SK-N-SH treated with all-trans-retinoic acid at 6 μM for 48 hours (cell line): ENCODE results near the gene DHX58.

Experiments
- GLIS3 ChIP-seq: fragments of 250-450 bp; sonication (Bioruptor Pico); IDR thresholded peaks from 2 replicates; pipeline ENCODE4 v1.5.0; 2020; ENCODE audit warnings: mild to moderate bottlenecking, moderate library complexity
- PPARA ChIP-seq: fragments of 250-450 bp; sonication (Bioruptor Pico); IDR thresholded peaks from 2 replicates; pipeline ENCODE4 v1.5.0; 2020; ENCODE audit warnings: mild to moderate bottlenecking, borderline replicate concordance
- RARB ChIP-seq: fragments of 250-450 bp; sonication (Bioruptor Pico); IDR thresholded peaks from 2 replicates; pipeline ENCODE4 v1.8.0; 2021; ENCODE audit warnings: mild to moderate bottlenecking, moderate library complexity
- ZFP3 ChIP-seq: fragments of 250-450 bp; sonication (Bioruptor Pico); IDR thresholded peaks from 2 replicates; pipeline ENCODE4 v1.5.0; 2020; ENCODE audit warnings: mild to moderate bottlenecking, moderate library complexity
- ZFP30 ChIP-seq: fragments of 450-650 bp; formaldehyde crosslinking; IDR thresholded peaks from 2 replicates; pipeline ENCODE4 v1.5.0; 2022; ENCODE audit warnings: mild to moderate bottlenecking, moderate library complexity
- TF ChIP-seq, protein P1 (sequence below): fragments of 250-450 bp; sonication (Bioruptor Pico); IDR thresholded peaks from 2 replicates; pipeline ENCODE4 v1.8.0; 2020; ENCODE audit warnings: mild to moderate bottlenecking, moderate library complexity, borderline replicate concordance
- TF ChIP-seq, protein P2 (sequence below): fragments of 250-450 bp; sonication (Bioruptor Pico); IDR thresholded peaks from 2 replicates; pipeline ENCODE4 v1.5.1; 2020; ENCODE audit warnings: low read depth, mild to moderate bottlenecking, moderate library complexity

DNA sequence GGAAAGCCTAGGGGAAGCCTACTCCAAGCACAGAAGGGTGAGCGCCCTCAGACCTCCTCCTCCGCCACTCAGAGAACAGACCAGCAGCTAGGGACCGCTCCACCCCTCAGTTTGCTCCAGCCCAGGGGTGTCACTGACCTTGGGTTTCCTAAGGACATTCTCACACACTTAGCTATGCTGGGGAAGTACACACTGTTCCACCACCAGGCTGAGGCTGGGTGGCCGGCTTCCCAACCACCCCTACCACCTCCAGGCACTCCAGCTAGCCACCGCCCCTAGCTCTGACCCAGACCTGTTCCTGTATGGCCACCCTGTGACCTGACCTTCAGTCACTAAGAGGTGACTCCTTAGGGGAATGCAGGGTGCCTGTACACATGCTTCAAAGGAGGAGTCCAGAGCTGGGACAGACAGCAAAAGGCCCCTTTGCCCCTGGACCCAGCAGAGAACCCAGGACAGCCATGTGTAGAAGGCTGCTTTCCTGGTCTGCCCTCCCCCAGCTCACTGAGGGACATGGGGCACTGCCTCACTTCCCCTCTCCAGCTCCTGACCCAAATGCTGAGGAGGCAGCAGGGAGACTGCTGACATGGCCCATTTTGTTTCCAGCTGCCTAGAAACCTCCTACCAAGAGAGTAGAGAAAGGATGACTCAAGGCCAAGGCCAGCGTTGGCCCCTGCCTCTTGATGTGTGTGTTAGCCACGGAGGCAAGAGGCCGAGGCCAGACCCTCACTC lies 16.8 kb upstream of the DHX58 start:
- TF ChIP-seq, protein P1, sequence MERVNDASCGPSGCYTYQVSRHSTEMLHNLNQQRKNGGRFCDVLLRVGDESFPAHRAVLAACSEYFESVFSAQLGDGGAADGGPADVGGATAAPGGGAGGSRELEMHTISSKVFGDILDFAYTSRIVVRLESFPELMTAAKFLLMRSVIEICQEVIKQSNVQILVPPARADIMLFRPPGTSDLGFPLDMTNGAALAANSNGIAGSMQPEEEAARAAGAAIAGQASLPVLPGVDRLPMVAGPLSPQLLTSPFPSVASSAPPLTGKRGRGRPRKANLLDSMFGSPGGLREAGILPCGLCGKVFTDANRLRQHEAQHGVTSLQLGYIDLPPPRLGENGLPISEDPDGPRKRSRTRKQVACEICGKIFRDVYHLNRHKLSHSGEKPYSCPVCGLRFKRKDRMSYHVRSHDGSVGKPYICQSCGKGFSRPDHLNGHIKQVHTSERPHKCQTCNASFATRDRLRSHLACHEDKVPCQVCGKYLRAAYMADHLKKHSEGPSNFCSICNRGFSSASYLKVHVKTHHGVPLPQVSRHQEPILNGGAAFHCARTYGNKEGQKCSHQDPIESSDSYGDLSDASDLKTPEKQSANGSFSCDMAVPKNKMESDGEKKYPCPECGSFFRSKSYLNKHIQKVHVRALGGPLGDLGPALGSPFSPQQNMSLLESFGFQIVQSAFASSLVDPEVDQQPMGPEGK (CRISPR knock-in tag): no peak
- TF ChIP-seq, protein P2, sequence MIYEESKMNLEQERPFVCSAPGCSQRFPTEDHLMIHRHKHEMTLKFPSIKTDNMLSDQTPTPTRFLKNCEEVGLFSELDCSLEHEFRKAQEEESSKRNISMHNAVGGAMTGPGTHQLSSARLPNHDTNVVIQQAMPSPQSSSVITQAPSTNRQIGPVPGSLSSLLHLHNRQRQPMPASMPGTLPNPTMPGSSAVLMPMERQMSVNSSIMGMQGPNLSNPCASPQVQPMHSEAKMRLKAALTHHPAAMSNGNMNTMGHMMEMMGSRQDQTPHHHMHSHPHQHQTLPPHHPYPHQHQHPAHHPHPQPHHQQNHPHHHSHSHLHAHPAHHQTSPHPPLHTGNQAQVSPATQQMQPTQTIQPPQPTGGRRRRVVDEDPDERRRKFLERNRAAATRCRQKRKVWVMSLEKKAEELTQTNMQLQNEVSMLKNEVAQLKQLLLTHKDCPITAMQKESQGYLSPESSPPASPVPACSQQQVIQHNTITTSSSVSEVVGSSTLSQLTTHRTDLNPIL (CRISPR knock-in tag): no peak
- TF ChIP-seq GLIS3 (CRISPR knock-in tag): no peak
- TF ChIP-seq ZFP3: no peak
- TF ChIP-seq ZFP30 (CRISPR knock-in tag): no peak
- TF ChIP-seq PPARA (CRISPR knock-in tag): no peak
- TF ChIP-seq RARB (CRISPR knock-in tag): no peak
